HEK293 (cell line): ENCODE results near the gene RSU1.

Experiments used
- CTCF ChIA-PET: fragments of 350-600 bp; formaldehyde crosslinking; extraction: SDS; loops from one replicate; lab custom pipeline; 2021; ENCODE audit warnings: antibody characterized with exemption; lab: Yijun Ruan, JAX
- POLR2A ChIA-PET: fragments of 300-600 bp; formaldehyde crosslinking; extraction: SDS; loops from one replicate; lab custom pipeline; 2020; ENCODE audit warnings: antibody characterized with exemption, inconsistent platforms; lab: Yijun Ruan, JAX
- H3K27ac ChIP-seq: fragments of 200-500 bp; sonication (Bioruptor generic); 2 replicates; pipeline ENCODE4 v1.5.1; 2014; ENCODE audit warnings: low read depth, low read length, control low read depth, inconsistent platforms; ENCODE audit errors: extremely low read depth
- H3K36me3 ChIP-seq, 2 experiments: fragments of 200-500 bp in 1 of 2; sonication (Bioruptor generic) in 1 of 2; 1 replicate in 1 of 2; 2 replicates in 1 of 2; pipeline ENCODE4 v1.5.1; 2014 to 2017; ENCODE audit warnings: inconsistent platforms in 2 of 2, low read length in 2 of 2; ENCODE audit not compliant: control insufficient read depth in 2 of 2, insufficient read depth in 1 of 2
- H3K4me1 ChIP-seq: fragments of 200-500 bp; sonication (Bioruptor generic); 2 replicates; pipeline ENCODE4 v1.5.1; 2014; ENCODE audit warnings: mild to moderate bottlenecking, low read length, inconsistent platforms; ENCODE audit not compliant: control insufficient read depth, insufficient read depth
- H3K4me3 ChIP-seq: 2 replicates; pipeline ENCODE4 v1.5.1; 2011; ENCODE audit warnings: low read depth, mild to moderate bottlenecking, control low read depth, low read length, moderate library complexity
- H3K9me3 ChIP-seq: fragments of 200-500 bp; sonication (Bioruptor generic); 2 replicates; pipeline ENCODE4 v1.5.1; 2014; ENCODE audit warnings: low read depth, low read length, inconsistent platforms; ENCODE audit not compliant: control insufficient read depth, insufficient read depth
- GFI1B ChIP-seq: fragments of 450-650 bp; formaldehyde crosslinking; IDR thresholded peaks from 2 replicates; pipeline ENCODE4 v1.5.1; 2016; ENCODE audit warnings: missing biosample characterization, missing genetic modification characterization
- KLF8 ChIP-seq: fragments of 450-650 bp; formaldehyde crosslinking; IDR thresholded peaks from 2 replicates; pipeline ENCODE4 v1.5.1; 2016; ENCODE audit warnings: missing biosample characterization, missing genetic modification characterization
- REPIN1 ChIP-seq: fragments of 450-650 bp; formaldehyde crosslinking; IDR thresholded peaks from 2 replicates; pipeline ENCODE4 v1.5.1; 2017; ENCODE audit warnings: missing biosample characterization, missing genetic modification characterization, low read depth
- SALL2 ChIP-seq: fragments of 450-650 bp; formaldehyde crosslinking; IDR thresholded peaks from 2 replicates; pipeline ENCODE4 v1.5.0; 2017; ENCODE audit warnings: missing biosample characterization, mild to moderate bottlenecking, missing genetic modification characterization, borderline replicate concordance
- SCRT1 ChIP-seq: fragments of 450-650 bp; formaldehyde crosslinking; IDR thresholded peaks from 2 replicates; pipeline ENCODE4 v1.5.1; 2016; ENCODE audit warnings: missing biosample characterization, missing genetic modification characterization, borderline replicate concordance
- SETDB1 ChIP-seq: IDR thresholded peaks from one replicate; pipeline ENCODE4 v1.6.1; 2017; ENCODE audit warnings: mild to moderate bottlenecking, low read length, moderate library complexity, mixed read lengths; ENCODE audit not compliant: insufficient read length
- YY2 ChIP-seq: fragments of 450-650 bp; formaldehyde crosslinking; IDR thresholded peaks from 2 replicates; pipeline ENCODE4 v1.5.1; 2016; ENCODE audit warnings: missing biosample characterization, missing genetic modification characterization
- ZBTB1 ChIP-seq: fragments of 450-650 bp; formaldehyde crosslinking; IDR thresholded peaks from 2 replicates; pipeline ENCODE4 v1.5.1; 2016; ENCODE audit warnings: missing biosample characterization, missing genetic modification characterization
- ZBTB48 ChIP-seq: fragments of 450-650 bp; formaldehyde crosslinking; IDR thresholded peaks from 2 replicates; pipeline ENCODE4 v1.5.1; 2016; ENCODE audit warnings: missing biosample characterization, missing genetic modification characterization
- ZNF133 ChIP-seq: fragments of 450-650 bp; formaldehyde crosslinking; IDR thresholded peaks from 2 replicates; pipeline ENCODE4 v1.5.1; 2016; ENCODE audit warnings: missing biosample characterization, missing genetic modification characterization
- ZNF211 ChIP-seq: fragments of 450-650 bp; formaldehyde crosslinking; IDR thresholded peaks from 2 replicates; pipeline ENCODE4 v1.5.1; 2016; ENCODE audit warnings: low read depth, missing biosample characterization, missing genetic modification characterization
- ZNF302 ChIP-seq: fragments of 450-650 bp; formaldehyde crosslinking; IDR thresholded peaks from 2 replicates; pipeline ENCODE4 v1.5.1; 2016; ENCODE audit warnings: missing biosample characterization, missing genetic modification characterization, low read depth
- ZNF350 ChIP-seq: fragments of 450-650 bp; formaldehyde crosslinking; IDR thresholded peaks from 2 replicates; pipeline ENCODE4 v1.5.0; 2017; ENCODE audit warnings: missing biosample characterization, mild to moderate bottlenecking, missing genetic modification characterization
- ZNF529 ChIP-seq: fragments of 450-650 bp; formaldehyde crosslinking; IDR thresholded peaks from 2 replicates; pipeline ENCODE4 v1.5.1; 2017; ENCODE audit warnings: missing genetic modification characterization, missing biosample characterization; ENCODE audit not compliant: insufficient replicate concordance
- ZNF530 ChIP-seq: fragments of 450-650 bp; formaldehyde crosslinking; IDR thresholded peaks from 2 replicates; pipeline ENCODE4 v1.5.1; 2016; ENCODE audit warnings: low read depth, missing biosample characterization, missing genetic modification characterization
- ZNF548 ChIP-seq: fragments of 450-650 bp; formaldehyde crosslinking; IDR thresholded peaks from 2 replicates; pipeline ENCODE4 v1.5.1; 2016; ENCODE audit warnings: missing biosample characterization, missing genetic modification characterization
- ZNF549 ChIP-seq: fragments of 450-650 bp; IDR thresholded peaks from 2 replicates; pipeline ENCODE4 v1.5.1; 2018; ENCODE audit warnings: missing biosample characterization, missing genetic modification characterization, mild to moderate bottlenecking, inconsistent platforms, moderate library complexity
- ZNF560 ChIP-seq: fragments of 450-650 bp; formaldehyde crosslinking; IDR thresholded peaks from 2 replicates; pipeline ENCODE4 v1.5.1; 2017; ENCODE audit warnings: missing biosample characterization, missing genetic modification characterization, borderline replicate concordance
- ZNF600 ChIP-seq: fragments of 450-650 bp; formaldehyde crosslinking; IDR thresholded peaks from 2 replicates; pipeline ENCODE4 v1.5.1; 2016; ENCODE audit warnings: missing biosample characterization, missing genetic modification characterization
- ZNF654 ChIP-seq: fragments of 450-650 bp; formaldehyde crosslinking; IDR thresholded peaks from 2 replicates; pipeline ENCODE4 v1.5.1; 2016; ENCODE audit warnings: low read depth, missing biosample characterization, missing genetic modification characterization
- ZNF664 ChIP-seq: fragments of 450-650 bp; formaldehyde crosslinking; IDR thresholded peaks from 2 replicates; pipeline ENCODE4 v1.5.1; 2016; ENCODE audit warnings: missing biosample characterization, missing genetic modification characterization
- ZNF843 ChIP-seq: fragments of 450-650 bp; formaldehyde crosslinking; IDR thresholded peaks from 2 replicates; pipeline ENCODE4 v1.5.1; 2016; ENCODE audit warnings: missing biosample characterization, missing genetic modification characterization
- ZSCAN30 ChIP-seq: fragments of 450-650 bp; IDR thresholded peaks from 2 replicates; pipeline ENCODE4 v1.5.1; 2018; ENCODE audit warnings: missing biosample characterization, mild to moderate bottlenecking, missing genetic modification characterization, moderate library complexity
- TF ChIP-seq, protein P1 (sequence below): fragments of 450-650 bp; formaldehyde crosslinking; IDR thresholded peaks from 2 replicates; pipeline ENCODE4 v1.5.1; 2016; ENCODE audit warnings: missing biosample characterization, missing genetic modification characterization
- TF ChIP-seq, protein P2 (sequence below): fragments of 450-650 bp; formaldehyde crosslinking; IDR thresholded peaks from 2 replicates; pipeline ENCODE4 v1.5.1; 2016; ENCODE audit warnings: missing biosample characterization, missing genetic modification characterization
- TF ChIP-seq, protein P3 (sequence below): sonication (generic); formaldehyde crosslinking; IDR thresholded peaks from 2 replicates; pipeline ENCODE4 v1.8.1; 2022; ENCODE audit warnings: mild to moderate bottlenecking, moderate library complexity, missing genetic modification reagents

The RSU1 gene

DNA sequence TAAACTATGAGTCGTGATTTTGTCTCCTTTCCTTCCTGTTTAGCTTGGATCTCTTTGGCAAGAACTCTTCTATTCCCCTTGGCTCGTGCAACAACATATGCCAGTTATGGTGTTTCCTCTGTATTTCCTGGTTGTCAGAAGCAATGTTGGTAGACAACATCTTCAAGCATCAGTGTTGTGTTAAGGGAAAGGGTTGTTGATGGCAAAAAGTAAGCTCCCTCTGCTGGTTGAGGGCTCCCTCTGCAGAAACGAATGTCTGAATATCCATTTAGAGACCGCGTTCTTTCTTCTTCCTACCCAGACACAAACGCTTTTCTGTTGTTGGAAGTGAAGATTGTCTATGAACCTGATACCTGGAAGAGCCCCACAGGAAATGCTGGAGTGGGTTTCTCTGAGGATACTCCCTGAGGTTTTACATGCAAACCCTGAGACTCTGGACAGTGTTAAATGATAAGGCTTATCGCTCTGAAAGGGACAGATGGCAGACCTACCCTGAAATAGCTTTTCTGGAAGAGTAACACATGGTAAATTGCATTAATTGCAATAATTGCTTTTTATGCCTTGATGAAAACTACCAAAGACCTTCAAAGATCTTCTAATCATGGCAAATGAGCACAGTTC is 272.0 kb downstream of the RSU1 start:
- H3K36me3 ChIP-seq = no peaks in the 10 kb centered on the region
- no peak overlapping the region for H3K4me3 ChIP-seq
- no peaks in the 10 kb centered on the region for H3K4me1 ChIP-seq
- H3K27ac ChIP-seq = no peak overlapping the region
- CTCF ChIA-PET = interaction anchor here (0.6 to 2.2 kb wide), 19 partner anchors 9 to 1714 kb away, joined by 3 to 13 read pairs (median 4); no protein-coding TSS in a partner anchor
- H3K9me3 ChIP-seq = no peaks in the 10 kb centered on the region
- TF ChIP-seq ZNF548 (no peak), GFI1B (tag by site-specific recombination) (no peak), SCRT1 (tag by site-specific recombination) (no peak), ZNF654 (tag by site-specific recombination) (peak; percentile 61), KLF8 (tag by site-specific recombination) (no peak), ZNF600 (tag by site-specific recombination) (no peak), YY2 (tag by site-specific recombination) (no peak), ZNF560 (tag by site-specific recombination) (no peak), SALL2 (tag by site-specific recombination) (no peak), ZNF530 (tag by site-specific recombination) (no peak), ZBTB1 (no peak), ZNF549 (tag by site-specific recombination) (no peak), ZNF302 (no peak), ZNF350 (no peak), ZNF529 (no peak), ZBTB48 (peak; percentile 35; the same call in 1 of the 2 replicates), ZSCAN30 (tag by site-specific recombination) (0 out of 2 replicates have a peak, but pooled peaks have one; percentile 16), SETDB1 (no peak), ZNF843 (tag by site-specific recombination) (no peak), ZNF664 (tag by site-specific recombination) (no peak), REPIN1 (tag by site-specific recombination) (no peak), ZNF211 (tag by site-specific recombination) (no peak), ZNF133 (tag by site-specific recombination) (no peak)
- TF ChIP-seq, protein P1, sequence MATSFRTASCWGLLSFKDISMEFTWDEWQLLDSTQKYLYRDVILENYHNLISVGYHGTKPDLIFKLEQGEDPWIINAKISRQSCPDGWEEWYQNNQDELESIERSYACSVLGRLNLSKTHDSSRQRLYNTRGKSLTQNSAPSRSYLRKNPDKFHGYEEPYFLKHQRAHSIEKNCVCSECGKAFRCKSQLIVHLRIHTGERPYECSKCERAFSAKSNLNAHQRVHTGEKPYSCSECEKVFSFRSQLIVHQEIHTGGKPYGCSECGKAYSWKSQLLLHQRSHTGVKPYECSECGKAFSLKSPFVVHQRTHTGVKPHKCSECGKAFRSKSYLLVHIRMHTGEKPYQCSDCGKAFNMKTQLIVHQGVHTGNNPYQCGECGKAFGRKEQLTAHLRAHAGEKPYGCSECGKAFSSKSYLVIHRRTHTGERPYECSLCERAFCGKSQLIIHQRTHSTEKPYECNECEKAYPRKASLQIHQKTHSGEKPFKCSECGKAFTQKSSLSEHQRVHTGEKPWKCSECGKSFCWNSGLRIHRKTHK (tag by site-specific recombination) = no peak
- TF ChIP-seq, protein P2, sequence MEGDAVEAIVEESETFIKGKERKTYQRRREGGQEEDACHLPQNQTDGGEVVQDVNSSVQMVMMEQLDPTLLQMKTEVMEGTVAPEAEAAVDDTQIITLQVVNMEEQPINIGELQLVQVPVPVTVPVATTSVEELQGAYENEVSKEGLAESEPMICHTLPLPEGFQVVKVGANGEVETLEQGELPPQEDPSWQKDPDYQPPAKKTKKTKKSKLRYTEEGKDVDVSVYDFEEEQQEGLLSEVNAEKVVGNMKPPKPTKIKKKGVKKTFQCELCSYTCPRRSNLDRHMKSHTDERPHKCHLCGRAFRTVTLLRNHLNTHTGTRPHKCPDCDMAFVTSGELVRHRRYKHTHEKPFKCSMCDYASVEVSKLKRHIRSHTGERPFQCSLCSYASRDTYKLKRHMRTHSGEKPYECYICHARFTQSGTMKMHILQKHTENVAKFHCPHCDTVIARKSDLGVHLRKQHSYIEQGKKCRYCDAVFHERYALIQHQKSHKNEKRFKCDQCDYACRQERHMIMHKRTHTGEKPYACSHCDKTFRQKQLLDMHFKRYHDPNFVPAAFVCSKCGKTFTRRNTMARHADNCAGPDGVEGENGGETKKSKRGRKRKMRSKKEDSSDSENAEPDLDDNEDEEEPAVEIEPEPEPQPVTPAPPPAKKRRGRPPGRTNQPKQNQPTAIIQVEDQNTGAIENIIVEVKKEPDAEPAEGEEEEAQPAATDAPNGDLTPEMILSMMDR = peak; percentile 43; the same call in 1 of the 2 replicates
- TF ChIP-seq, protein P3, sequence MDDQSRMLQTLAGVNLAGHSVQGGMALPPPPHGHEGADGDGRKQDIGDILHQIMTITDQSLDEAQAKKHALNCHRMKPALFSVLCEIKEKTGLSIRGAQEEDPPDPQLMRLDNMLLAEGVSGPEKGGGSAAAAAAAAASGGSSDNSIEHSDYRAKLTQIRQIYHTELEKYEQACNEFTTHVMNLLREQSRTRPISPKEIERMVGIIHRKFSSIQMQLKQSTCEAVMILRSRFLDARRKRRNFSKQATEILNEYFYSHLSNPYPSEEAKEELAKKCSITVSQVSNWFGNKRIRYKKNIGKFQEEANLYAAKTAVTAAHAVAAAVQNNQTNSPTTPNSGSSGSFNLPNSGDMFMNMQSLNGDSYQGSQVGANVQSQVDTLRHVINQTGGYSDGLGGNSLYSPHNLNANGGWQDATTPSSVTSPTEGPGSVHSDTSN (CRISPR knock-in tag) = no peak
- POLR2A ChIA-PET = no interaction called here
